Activated CD4-positive, alpha-beta T cell treated with anti-CD3 and anti-CD28 coated beads, Interleukin-2, amount 50 U/mL, for 48 hours (primary cell): ENCODE measurements around the gene PTPN18.

Experiments used
- DNase-seq, 2 experiments: peaks; one replicate each; pipeline ENCODE4 v3.0.0-alpha.2; 2020

Gene PTPN18

DNA sequence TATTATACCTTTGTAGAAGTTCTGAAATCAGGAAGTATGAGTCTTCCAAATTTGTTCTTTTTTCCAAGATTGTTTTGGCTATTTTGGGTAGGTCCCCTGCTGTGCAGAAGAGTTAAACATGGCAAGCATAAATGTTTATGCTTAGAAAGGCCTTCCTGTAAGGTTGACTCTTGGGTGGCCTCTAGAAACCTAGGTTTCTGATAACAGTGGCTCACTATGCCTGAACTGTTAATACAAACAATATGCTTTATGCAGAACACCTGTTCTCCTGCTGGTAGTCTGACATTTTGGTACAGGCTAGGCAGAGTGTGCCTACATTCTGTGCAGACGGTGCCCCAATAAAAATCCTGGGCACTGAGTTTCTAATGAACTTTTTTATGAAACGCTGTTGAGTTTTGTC, 10.1 kb downstream of the PTPN18 start:
- no peak for DNase-seq

DNA sequence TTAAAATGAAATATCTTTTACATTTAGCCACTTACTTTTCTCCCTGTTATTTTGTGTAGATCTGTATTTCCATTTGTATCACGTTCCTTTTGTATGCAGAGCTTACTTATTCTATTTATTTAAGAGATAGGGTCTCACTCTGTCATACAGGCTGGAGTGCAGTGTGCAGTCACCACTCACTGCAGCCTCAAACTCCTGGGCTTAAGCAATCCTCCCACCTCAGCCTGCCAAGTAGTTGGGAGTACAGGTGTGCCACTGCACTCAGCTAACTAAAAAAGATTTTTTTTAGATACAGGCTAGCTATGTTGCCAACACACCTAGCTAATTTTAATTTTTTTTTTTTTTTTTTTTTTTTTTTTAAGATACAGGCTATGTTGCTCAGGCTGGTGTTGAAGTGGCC, 10.9 kb downstream of the PTPN18 start:
- no peak for DNase-seq

DNA sequence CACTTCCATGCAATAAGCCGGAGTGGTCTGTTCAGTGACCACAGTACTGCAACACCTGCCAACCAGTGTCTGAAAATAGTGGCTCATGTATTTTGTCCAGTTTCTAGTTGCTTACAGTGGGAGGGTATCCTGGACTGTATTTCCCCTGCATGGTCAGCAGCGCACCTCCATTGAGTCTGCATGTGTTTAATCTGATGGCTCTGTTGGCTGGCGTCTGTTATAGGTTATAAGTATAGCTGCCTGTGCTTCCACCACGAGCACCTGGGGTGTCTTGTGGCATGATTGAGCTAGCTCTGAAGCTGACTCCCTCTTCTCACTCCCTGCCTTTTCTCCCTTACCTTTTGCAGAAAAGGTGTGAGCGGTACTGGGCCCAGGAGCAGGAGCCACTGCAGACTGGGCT, 12.9 kb downstream of the PTPN18 start:
- DNase-seq: no peak

DNA sequence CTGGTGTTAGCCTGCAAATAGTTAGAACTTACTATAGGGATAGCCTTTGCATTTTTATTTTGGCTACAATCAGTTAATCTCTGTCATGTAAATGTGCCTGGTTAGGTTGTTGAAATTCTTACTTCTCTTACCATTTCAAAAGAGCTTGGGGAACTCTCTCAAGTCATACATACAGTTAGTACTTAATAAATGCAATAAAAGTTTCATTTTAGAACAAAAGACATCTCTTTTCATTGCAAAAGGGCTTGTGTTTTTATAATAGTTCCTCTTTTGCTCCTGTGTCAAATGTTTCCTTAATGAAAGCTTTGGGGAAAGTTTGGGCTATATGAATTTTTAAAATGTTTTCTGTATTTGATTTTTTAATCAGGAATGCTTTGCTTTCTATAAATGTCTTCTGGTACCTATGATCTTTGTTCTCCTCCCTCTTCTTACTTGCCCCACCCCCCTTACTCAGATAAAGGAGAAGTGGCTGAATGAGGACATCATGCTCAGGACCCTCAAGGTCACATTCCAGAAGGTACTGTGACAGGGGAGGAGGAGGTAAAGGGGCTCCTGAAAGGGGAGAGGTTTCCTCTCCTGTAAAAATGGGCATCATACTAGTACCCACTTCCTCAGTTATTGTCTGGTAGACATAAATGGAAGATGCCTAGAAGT, 13.6 kb downstream of the PTPN18 start:
- DNase-seq: no peak

DNA sequence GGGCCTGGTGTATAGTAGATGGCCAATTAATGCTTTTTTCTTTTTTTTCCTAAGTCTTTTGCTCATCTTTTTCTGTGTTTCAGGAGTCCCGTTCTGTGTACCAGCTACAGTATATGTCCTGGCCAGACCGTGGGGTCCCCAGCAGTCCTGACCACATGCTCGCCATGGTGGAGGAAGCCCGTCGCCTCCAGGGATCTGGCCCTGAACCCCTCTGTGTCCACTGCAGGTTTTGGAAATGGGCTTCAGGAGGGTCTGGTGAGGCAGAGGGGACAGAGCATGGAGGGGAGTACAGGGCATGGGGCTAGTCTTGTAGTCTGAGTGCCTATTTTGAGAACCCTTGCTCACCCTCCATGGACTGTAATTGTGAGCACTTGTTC, 14.1 kb downstream of the PTPN18 start:
- no peak for DNase-seq

DNA sequence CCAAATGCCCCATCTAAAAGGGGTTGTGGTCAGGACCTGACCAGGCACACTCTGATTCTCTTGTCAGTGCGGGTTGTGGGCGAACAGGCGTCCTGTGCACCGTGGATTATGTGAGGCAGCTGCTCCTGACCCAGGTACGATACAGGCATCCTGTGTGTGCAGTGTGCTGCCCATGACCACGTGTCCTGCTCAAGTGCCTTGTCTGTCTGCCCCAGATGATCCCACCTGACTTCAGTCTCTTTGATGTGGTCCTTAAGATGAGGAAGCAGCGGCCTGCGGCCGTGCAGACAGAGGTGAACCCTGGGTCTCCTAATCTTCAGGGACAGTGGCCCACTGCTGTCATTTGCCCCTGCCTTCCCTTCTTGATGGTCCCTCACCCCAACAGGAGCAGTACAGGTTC, 14.6 kb downstream of the PTPN18 start:
- DNase-seq: peak; percentile 38 to 55

DNA sequence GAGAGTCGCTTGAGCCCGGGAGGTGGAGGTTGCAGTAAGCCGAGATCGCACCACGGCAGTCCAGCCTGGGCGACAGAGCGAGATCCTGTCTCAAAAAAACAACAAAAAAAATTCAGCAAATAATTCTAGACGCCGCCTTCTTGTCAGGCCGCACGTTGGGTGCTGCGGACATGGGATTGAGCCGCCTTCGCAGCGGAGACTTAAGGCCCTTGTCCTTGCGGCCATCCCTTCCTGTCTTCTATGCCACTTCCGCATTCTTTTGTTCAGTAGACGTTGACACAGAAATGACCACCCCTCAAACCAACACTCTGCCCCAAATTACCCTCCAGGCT, 15.8 kb downstream of the PTPN18 start:
- DNase-seq: peak in 1 of 2 experiments; percentile 41

DNA sequence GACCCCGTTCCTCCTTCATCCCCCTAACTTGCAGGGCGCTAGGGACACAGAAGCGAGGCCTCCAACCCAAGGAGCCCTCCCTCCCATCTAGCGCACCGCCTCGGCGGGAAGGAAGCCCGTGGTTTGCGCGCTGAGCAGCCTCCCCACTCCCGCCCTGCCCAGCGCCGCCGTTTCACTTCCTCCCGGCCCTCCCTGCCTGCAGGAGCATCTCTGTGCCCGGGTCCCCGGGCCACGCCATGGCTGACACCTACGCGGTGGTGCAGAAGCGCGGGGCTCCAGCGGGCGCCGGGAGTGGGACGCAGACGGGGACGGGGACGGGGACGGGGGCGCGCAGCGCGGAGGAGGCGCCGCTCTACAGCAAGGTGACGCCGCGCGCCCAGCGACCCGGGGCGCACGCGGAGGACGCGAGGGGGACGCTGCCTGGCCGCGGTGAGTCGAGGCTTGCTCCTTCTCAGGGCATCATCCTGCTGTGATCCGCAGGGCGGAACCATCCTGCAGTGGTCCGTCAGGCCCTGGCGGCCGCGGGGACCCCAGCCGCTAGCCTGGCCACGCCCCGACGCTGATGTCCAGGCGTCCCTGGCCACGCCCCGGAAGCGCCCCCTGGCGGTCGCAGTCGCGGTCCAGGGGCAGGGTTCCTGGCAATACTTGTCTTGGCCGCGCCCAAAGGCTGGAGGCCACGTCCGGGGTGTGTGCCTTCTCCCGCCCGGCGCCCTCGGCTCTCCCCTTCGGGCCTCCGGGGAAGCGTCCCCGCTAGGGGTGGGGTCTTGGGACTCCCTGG, 16.4 kb downstream of the PTPN18 start:
- peak; percentile 85 to 88 for DNase-seq

DNA sequence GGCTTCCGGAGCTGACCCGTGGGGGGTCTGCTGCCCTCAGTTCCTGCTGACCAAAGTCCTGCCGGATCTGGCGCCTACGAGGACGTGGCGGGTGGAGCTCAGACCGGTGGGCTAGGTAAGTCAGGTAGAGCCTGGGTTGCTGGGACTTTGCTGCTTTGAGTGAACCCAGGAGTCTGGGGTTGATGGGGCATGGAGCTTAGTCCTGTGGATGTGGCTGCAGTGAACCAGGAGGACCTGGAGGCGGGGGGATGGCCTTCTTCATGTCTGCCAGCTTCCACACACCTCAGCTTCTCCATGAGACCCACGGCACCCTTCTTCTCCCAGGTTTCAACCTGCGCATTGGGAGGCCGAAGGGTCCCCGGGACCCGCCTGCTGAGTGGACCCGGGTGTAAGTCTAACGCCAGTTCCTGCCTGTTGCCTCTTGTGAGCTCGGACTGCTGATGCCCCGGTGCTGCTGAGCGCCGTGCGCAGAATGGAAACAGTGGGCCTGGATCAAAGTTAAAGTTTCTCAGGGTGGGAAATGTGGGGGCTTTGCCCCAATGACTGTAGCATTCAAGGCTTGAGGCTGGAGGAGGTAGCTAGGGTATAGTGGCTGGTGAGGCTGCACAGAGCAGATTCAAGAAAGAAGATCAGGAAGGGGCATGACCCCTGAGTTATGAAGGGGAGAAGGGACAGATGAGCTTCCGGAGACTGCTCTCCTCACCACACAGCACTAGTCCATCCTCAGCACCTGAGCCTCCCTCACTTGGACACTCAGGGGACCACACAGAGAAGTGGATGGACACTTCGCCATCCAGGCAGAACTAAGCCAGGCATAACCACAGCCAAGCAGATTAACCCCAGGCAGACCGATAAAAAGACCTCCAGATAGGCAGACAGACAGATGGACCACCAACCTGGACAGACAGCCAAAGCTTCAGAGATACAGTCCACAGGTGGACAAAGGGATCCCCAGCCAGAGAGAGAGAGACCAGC, 17.3 kb downstream of the PTPN18 start:
- peak in 1 of 2 experiments; percentile 27 for DNase-seq

DNA sequence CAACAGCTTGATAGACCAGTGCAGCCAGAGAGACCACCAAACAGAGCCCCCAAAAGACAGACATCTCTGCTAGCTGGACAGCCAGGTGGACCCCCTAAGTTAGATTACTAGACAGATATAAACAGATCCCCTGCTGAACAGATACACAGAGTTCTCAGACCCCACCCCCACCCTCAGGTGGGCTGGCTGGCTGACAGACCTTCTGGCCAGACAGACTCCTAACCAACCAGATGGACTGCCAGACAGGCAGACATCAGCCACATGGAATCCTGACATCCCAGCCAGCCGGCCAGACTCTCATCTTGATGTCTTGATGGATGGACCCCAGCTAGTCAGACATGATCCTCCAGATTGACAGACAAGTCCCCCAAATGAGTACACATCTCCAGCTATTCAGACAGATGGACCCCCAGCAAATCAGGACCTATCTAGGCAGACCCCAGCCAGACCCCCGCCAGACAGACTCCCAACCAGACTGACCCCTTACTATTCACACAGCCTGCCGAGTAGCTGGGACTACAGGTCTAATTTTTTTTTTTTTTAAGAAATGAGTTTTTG, 18.0 kb downstream of the PTPN18 start:
- no peak for DNase-seq

DNA sequence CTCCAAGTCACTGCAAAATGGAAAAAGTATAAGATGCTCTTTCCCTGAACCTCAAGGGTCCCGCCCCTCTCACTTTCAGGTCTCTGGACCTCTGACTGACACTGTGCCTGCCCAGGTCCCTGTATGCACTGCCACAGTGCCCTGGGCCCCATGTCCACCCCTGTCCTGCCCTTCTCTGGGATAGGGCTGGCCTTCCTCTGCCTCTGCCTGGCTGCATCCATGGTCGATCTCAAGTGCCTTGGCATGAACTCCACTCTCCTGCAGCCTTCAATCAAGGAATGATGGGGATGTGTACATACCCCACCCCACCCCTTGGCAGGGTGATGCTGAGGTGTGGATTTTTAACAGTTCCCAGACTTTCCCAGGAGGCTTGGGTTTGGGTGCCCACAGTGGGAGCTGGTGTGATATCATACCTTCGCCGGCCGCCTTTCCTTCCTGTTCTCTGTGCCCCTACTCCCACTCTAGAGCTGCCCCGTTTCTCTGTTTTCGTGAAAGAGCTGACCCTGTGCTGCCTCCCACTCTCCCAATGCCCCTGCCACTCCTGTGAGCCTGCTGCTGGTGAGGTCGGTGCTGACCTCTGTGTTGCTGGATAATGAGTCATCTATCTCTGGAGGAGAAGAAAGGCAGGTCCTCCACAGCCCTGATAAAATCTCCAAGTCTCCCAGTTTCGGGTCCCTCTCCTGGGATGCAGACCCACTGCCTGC, 18.9 kb downstream of the PTPN18 start:
- no peak for DNase-seq

DNA sequence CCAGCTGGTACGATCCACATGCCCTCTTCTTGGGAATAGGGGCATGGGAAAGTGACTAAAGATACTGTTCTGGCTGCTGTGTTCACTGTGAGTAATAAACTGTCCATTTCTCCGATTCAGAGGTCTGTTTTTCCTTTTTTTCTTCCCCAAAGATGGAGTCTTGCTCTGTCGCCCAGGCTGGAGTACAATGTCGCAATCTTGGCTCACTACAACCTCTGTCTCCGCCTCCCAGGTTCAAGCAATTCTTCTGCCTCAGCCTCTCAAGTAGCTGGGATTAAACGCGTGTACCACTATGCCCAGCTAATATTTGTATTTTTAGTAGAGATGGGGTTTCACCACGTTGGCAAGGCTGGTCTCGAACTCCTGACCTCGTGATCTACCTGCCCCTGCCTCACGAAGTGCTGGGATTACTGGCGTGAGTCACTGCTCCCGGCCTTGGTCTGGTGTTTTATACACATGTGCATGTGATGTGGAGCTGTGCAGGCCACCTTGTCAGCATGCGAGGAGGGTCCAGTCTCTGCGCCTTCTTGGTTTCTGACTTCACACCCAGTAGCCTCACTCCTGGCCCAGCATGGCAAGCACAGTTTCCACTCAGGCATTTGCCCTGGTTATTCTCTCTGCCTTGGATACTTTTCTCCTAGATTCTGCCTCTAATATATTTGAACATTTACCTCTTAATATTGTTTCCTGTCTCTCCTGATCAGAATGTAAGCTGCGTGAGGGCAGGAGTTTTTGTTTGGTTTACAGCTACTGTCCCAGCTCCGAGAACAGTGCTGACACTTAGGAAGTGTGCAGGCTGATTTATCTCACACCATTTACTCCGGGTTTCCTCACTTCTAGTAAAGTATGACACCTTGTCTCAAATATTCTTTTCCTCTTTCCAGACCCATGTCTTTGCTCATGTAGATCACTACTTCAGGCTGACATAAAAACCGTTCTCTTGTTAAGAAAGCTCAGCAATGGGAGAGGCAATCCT, 19.7 kb downstream of the PTPN18 start:
- no peak for DNase-seq

DNA sequence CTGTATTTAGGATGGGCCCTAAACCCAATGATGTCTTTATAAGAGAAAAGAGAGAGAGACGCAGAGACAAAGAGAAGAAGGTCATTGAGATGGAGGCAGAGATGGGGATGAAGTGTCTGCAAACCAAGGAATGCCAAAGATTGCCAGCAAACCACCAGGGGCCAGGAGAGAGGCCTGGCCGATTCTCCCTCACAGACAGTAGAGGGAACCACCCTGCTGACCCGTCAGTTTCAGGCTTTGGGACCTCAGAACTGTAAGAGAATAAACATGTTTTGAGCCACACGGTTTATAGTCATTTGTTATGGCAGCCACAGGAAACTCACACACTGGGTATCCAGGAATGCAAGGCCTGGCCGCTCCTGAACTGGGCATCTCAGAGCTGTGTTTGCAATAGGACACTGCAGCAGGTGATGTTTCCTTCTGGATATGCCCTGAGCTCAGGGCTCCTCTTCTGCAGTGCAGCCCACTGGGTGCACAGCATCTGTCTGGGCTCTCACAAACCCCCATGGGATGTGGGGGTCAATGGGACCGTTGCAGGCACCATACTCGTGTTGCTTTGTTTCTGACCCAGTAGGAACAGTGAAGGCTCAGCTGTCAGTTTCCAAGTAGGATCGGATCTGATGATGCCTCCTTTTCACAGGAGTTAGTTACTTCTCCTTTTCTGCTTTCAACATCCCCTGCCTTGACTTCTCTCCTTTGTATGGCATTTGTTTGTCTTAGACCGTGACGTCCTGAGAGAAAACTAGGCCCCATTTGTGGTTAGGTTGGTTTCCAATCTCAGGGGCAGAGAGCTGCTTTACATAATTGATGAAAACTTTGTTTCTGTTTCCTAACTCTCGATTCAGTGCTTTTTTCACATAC, 20.8 kb downstream of the PTPN18 start:
- no peak for DNase-seq

DNA sequence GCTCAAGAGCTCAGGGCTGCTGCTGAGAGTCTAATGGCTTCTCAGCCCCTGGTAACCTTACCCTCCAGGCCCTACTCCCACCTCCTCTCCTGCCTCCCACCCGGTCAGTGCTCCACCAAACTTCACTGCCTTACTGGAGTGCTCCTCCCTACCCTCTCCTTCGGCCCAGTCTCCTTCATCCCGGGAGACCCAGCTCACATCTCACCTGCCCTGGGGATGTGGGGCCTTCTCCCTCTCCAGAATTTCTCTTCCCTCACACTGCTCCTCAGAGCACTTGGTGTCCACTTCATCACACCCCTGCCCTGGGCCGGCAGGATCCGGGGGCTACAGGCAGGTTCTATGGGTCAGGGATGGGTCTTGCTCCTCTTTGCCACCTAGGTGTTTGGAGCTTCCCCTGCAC, 21.6 kb downstream of the PTPN18 start:
- DNase-seq: no peak

DNA sequence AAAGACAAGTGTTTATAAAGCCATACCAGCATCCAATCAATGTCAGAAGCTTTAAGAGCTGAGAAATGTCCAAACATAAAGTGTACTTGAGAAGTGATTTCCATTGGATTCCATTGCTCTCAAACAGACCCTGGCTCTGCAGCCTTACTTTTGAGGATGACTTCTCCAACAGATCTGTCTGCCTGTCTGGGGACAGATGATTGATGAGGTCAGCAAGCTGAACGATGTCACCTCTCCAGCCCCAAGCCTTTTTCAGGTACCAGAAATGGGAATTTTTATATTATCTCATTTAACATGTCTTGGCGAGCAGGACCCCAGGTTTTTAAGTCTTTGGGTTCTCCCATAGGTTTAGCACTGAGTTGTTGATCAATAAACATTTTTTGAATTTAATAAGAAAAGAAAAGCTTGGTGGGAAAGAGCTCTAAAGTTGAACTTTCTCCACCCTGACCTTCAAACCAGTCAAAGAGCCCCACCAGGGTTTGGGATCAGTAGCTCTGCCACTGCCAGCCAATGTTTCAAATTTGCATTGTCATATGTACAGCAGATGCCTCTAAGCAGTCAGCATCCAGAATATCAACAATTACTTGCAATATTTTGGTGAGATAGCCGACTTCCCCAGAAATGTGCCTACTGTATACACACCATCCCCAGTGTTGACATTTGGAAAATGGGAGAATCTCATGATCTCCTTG, 22.5 kb downstream of the PTPN18 start:
- DNase-seq: no peak

DNA sequence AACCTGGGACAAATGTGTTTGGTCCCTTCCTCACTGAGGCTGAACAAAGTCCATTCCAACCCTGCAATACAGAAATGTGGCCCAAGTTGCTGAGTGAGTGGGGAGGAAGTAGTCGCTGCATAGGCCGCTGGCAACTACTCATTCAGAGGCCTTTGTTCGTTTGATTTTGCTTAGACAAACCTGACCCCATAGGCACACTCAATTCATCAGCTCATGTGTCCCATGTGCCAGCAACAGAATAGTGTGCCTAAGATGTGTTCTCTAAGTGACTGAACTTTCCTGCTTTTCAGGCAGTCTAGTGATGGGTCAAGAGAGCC, 23.0 kb downstream of the PTPN18 start:
- DNase-seq: no peak

DNA sequence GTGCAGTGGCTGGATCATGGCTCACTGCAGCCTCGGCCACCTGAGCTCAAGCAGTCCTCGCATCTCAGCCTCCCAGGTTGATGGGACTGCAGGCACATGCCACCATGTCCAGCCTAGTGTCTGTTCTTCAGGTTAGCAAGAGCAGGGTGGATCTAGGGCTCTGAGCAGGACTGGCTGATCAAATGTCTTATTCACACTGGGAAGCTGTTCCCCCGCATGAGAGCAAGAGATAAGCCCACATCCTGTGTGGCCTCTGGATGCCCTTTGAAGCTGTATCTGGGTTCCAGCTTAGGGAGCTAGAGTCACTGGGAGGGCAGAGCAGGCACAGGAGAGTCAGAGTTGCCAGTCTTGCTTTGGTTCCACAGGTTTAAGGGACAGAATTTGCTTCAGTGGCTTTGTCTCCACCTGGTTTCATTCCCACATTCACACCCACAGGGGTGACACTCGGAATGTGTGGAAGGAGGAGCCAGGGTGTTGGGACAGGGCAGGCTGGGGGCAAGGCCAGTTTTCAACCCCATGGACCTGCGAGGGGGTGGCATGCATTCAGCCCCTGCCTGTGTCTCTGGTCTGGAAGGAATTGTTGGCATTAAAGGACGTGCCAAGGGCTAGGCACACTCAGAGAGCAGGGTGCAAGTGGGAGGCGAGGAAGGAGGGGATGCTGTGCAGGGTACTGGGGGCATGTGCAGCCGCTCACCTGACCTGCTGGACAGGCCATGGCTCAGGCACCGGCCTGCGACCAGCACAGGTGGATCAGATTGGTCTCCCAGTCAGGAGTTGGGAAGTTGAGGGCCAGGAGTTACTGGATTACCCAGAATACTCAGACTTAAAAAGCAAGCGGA, 24.5 kb downstream of the PTPN18 start:
- peak in 1 of 2 experiments; percentile 31 for DNase-seq

DNA sequence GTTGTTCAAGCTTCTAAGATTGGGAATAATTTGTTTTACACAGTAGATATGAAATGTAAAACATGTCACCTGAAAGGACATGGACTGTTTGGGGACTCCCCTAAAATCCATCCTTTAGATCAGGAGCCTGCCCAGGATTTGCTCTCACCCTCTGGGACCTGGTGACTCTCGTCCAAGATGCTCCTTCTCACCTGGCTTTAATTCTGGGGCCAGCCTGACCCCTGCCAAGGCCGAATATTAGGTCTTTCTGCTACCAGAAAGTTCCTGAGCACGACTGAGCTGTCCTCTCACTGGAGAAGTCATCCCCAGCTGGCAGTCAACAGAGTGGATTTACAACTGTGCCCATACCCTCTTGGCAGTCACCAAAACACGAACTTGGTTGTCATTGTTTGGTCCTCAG, 25.3 kb downstream of the PTPN18 start:
- no peak for DNase-seq

DNA sequence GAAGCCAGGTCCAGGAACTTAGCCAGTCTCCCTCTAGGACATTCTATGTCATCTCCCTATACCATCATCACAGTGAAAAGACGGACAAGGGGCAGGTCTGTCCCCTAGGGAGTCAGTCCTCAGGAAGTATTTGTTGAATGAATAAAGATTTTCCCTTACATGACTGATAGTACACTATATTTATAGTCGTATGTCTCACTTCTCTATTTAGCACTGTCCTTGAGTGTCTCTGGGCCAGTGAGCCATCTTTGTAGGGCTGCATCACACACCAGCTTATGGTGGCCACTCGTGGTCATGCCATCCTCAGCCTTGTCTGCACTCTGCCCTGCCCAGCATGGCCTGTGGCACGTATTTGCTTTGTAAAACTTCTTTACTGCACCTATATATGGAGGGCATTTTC, 25.8 kb downstream of the PTPN18 start:
- no peak for DNase-seq
